ENCODE data around the gene MISP. TPM values are rescaled to one million over a fixed set of nuclear protein-coding genes. Genes with fewer than 3 reads are reported as not detected.
A peak's percentile ranks its signal among the peaks of the same experiment; 100 is the strongest.

The MISP gene
- total and polyA plus RNA-seq, 2 of the 13 experiments (the other 11 are each of a cell fraction or from before 2014, with no cell fraction given) = 0.67 to 1.3 TPM

- TF ChIP-seq MLXIP (CRISPR knock-in tag; IDR thresholded peaks at IDR 0.05; ENCODE audit: borderline replicate concordance) (no peak), DRAP1 (CRISPR knock-in tag; IDR thresholded peaks at IDR 0.05) (peak; percentile 81), SIN3A (IDR thresholded peaks at IDR 0.05; ENCODE audit: borderline replicate concordance, low read depth, low read length) (peak; percentile 74; the same call in 1 of the 2 replicates), NR2C2 (CRISPR knock-in tag; IDR thresholded peaks at IDR 0.05; ENCODE audit: borderline replicate concordance) (peak; percentile 16; the same call in 1 of the 2 replicates), HNF4A (CRISPR knock-in tag; IDR thresholded peaks at IDR 0.05) (peak; percentile 32; the same call in 1 of the 2 replicates), CBFB (CRISPR knock-in tag; IDR thresholded peaks at IDR 0.05) (no peak), ZNF580 (CRISPR knock-in tag; IDR thresholded peaks at IDR 0.05; ENCODE audit: borderline replicate concordance, low read depth) (0 out of 2 replicates have a peak, but pooled peaks have one; percentile 41), TP53 (CRISPR knock-in tag; conservative IDR thresholded peaks at IDR 0.05) (no peak), ZNF160 (CRISPR knock-in tag; IDR thresholded peaks at IDR 0.05) (peak; percentile 46; the same call in 1 of the 2 replicates), ARNTL (CRISPR knock-in tag; IDR thresholded peaks at IDR 0.05) (no peak; the same call in 1 of the 2 replicates), ZSCAN25 (CRISPR knock-in tag; IDR thresholded peaks at IDR 0.05) (peak; percentile 92), KDM4B (CRISPR knock-in tag; IDR thresholded peaks at IDR 0.05) (0 out of 2 replicates have a peak, but pooled peaks have one; percentile 47), ZBTB7B (CRISPR knock-in tag; IDR thresholded peaks at IDR 0.05) (0 out of 2 replicates have a peak, but pooled peaks have one; percentile 32), ZNF543 (CRISPR knock-in tag; IDR thresholded peaks at IDR 0.05) (peak; percentile 50; the same call in 1 of the 2 replicates), POGZ (CRISPR knock-in tag; IDR thresholded peaks at IDR 0.05) (peak; percentile 21; the same call in 1 of the 2 replicates), ZNF713 (CRISPR knock-in tag; IDR thresholded peaks at IDR 0.05) (0 out of 2 replicates have a peak, but pooled peaks have one; percentile 64), SNAPC5 (CRISPR knock-in tag; IDR thresholded peaks at IDR 0.05; ENCODE audit: borderline replicate concordance) (0 out of 2 replicates have a peak, but pooled peaks have one; percentile 59)
- TF ChIP-seq, protein P1, sequence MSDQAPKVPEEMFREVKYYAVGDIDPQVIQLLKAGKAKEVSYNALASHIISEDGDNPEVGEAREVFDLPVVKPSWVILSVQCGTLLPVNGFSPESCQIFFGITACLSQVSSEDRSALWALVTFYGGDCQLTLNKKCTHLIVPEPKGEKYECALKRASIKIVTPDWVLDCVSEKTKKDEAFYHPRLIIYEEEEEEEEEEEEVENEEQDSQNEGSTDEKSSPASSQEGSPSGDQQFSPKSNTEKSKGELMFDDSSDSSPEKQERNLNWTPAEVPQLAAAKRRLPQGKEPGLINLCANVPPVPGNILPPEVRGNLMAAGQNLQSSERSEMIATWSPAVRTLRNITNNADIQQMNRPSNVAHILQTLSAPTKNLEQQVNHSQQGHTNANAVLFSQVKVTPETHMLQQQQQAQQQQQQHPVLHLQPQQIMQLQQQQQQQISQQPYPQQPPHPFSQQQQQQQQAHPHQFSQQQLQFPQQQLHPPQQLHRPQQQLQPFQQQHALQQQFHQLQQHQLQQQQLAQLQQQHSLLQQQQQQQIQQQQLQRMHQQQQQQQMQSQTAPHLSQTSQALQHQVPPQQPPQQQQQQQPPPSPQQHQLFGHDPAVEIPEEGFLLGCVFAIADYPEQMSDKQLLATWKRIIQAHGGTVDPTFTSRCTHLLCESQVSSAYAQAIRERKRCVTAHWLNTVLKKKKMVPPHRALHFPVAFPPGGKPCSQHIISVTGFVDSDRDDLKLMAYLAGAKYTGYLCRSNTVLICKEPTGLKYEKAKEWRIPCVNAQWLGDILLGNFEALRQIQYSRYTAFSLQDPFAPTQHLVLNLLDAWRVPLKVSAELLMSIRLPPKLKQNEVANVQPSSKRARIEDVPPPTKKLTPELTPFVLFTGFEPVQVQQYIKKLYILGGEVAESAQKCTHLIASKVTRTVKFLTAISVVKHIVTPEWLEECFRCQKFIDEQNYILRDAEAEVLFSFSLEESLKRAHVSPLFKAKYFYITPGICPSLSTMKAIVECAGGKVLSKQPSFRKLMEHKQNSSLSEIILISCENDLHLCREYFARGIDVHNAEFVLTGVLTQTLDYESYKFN (CRISPR knock-in tag; conservative IDR thresholded peaks at IDR 0.05) = peak; percentile 59
- TF ChIP-seq, protein P2, sequence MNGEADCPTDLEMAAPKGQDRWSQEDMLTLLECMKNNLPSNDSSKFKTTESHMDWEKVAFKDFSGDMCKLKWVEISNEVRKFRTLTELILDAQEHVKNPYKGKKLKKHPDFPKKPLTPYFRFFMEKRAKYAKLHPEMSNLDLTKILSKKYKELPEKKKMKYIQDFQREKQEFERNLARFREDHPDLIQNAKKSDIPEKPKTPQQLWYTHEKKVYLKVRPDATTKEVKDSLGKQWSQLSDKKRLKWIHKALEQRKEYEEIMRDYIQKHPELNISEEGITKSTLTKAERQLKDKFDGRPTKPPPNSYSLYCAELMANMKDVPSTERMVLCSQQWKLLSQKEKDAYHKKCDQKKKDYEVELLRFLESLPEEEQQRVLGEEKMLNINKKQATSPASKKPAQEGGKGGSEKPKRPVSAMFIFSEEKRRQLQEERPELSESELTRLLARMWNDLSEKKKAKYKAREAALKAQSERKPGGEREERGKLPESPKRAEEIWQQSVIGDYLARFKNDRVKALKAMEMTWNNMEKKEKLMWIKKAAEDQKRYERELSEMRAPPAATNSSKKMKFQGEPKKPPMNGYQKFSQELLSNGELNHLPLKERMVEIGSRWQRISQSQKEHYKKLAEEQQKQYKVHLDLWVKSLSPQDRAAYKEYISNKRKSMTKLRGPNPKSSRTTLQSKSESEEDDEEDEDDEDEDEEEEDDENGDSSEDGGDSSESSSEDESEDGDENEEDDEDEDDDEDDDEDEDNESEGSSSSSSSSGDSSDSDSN (CRISPR knock-in tag; IDR thresholded peaks at IDR 0.05) = peak; percentile 67
Observed at GRCh38 chr19:703651-704446, 47.1 kb upstream of the MISP start (continued).

All from HepG2 (cell line).